Muscle of back (tissue), 11 donors: ENCODE measurements around the gene POU3F3. TPM values are rescaled to one million over a fixed set of nuclear protein-coding genes. Genes with fewer than 3 reads are reported as not detected.

Source experiments
- DNase-seq, 3 donors: peaks; one replicate each; pipeline versions ENCODE4 v3.0.0 to v3.0.0-alpha.2; 2013
- polyA plus RNA-seq, 10 donors: library from polyadenylated mRNA; unstranded; fragments of 120-200 nt; gene quantifications; one replicate each; pipeline ENCODE4 v1.2.1, GENCODE V29; 2013; ENCODE audit not compliant: insufficient read length in 10 of 10

The POU3F3 gene
- polyA plus RNA-seq, 10 donors = 0.08 to 2.9 (median 0.29) TPM; not detected in 1

DNA sequence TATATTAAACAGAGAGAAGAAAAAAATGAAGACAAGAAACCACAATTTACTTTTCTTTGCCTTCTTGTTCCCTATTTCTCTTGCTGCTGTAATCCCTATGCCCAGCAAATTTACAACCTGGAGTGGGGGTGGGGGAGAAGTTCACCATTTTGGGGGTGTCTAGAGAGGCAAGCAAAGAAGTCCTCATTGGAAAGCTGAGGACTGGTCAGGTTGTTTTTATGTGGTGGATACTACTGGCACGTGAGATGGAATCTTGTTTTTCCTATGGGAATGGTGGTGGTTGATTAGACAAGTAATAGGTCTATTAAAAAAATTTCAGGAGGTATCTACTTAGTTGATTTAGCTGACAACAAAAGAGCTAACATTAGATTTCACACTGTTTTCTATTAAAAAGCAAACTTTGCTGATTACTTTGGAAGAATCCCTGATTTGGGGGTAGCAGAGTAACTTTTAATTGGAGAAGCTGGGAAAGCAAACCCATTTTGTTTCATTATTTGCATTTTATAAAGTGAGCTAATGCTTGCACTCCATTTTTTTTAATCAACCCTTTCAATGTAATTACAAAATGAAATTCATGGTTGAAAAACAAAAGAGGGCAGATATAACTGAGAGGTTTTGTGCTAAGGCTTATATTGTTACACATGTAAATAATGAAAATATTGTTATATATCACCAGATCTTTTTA lies 6.0 kb downstream of the POU3F3 start:
- DNase-seq = no peak

DNA sequence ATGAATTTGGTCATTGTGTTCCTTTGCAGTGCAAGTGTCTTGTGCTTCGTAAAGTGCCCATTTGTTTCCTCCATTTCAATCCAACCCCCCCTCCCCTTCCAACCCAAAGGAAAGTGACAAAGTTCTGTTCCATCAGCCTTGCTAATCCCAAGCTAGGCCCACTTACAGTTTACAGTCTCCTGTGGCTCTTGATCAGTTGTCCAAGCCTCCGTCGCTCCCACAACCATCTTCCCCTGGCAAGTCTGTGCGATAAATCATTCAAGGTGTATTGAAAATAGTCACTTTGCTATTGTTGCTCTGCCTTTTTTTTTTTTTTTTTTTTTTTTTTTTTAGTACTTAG lies 6.5 kb downstream of the POU3F3 start:
- DNase-seq = peak in 1 of 3 donors; percentile 44

DNA sequence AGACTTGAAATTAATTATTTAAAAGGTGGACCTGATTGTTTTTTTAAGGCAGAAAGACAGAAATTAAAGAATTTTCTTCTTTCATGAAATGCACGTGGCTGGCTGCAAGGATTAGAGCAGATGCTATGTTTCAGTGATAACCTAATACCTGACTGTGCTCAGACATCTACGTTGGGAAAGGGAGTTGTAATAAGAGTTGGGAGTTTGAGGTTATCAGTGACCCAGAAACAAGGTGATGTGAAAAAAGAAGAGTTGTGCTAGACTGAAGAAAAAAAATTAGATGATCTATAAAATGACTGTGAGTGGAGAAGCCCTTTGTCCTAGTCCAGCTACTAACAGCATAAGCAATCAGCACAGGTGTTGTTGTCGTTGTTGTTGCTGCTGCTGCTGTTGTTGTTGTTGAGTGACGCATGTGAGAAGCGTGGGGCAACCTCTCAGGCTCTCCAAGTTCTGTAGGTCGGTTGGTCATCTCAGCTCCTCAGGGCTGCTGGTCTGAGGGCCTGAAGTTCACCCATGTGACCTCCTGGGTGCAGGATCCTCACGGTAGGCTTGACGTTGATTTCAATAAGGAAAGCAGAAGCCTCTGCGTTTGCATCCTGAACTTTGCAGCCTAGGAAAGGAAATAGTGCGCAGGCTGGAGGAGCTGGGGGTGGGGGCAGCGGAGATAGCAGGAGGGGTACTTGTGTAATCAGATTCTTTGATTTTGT lies 7.6 kb downstream of the POU3F3 start:
- DNase-seq = peak in 1 of 3 donors; percentile 38

DNA sequence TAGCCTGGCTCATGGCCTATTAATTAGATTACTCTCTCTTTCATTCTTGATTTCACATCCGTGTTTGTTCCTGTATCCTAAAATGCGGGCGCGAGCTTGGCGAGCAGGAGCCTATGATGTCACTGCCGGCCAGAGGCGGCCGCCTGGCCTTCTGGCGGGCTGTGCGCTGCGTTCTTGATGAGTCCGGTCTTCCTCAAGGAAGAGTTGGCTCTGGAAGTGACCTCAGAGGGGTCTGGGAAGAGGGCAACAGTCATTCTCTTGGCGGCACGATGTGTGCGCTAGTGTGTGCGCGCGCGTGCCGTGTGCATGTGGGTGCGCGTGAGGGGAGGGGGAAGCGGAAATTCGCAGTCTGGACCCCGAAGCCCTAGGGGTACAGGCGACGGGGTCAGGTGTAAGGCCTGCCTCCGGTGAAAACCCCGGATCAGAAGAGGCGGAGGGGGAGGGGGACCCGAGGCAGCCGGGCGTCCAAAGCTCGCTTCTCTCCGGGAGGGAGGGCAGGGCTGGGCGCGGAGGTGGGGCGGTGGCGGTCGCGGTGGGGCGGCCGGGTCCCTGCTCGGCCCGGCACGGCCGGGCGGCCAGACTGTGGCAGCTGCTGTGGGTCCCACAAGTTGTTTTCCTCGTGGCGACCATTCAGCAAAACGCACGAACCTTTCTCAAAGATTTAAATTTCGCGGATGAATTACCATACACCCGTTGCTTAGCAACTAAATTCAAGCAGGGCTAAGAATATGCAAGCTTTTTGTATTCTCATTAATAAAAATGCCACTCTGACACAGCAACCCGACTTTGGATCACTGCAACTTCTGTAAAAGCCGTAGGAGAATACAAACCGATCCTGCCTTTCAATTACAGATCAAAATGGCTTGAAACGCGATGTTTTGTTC lies 8.4 kb downstream of the POU3F3 start:
- DNase-seq = peak in 1 of 3 donors; percentile 69

DNA sequence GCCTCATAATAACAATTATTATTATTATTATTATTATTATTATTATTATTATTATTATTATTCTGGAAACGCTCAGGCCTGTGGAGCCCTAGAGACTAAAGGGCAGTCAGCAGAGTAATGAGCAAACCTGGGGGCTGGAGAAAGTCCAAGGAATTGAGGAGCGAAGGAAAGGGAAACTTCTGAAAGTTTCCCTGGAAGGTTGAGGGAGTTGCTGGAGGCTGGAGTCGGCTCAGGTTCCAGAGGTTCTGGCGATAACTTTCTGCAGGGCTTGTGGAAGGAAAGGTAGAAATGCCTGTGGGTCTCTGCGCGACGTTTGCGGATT lies 9.2 kb downstream of the POU3F3 start:
- DNase-seq = peak in 1 of 3 donors; percentile 14

DNA sequence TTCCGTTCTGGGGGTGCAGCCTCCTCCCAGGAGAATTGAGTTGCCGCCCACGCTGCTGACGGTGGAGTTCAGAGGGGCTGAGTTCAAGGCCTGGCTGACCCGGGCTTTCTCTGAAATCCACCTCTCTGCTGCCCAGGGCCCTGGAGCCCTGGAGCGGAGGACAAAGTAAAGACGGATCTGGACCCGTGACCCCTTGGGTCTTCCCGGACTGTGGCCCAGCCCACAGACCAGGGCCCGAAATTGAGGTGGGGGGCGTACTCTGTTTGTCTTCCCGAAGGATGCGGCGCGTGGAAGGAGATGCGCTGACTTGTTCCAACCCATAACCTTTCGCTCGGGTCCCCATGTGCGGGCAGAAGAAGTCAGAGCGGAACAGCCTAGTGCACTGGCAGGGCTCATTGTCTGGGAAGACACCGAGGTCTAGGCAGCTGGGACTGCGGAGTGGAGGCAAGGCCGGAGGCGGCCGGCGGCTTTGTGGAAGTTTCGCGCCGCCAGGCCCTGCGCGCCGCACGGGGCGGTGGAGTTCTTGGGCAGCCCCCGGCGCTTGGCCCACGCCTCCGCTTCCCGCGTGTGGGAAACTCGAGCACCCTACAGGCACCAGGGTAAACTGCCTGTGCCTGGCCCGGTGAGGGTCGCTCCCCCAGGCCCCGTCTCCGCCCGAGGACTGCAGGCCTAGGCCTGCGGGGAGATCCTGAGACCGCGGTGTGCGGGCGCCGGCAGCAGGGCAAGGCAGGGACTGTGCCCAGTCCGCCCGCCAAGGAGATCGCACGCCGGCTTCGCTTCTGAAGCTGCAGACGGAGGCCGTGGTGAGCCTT lies 9.8 kb downstream of the POU3F3 start:
- DNase-seq = peak in 1 of 3 donors; percentile 33

DNA sequence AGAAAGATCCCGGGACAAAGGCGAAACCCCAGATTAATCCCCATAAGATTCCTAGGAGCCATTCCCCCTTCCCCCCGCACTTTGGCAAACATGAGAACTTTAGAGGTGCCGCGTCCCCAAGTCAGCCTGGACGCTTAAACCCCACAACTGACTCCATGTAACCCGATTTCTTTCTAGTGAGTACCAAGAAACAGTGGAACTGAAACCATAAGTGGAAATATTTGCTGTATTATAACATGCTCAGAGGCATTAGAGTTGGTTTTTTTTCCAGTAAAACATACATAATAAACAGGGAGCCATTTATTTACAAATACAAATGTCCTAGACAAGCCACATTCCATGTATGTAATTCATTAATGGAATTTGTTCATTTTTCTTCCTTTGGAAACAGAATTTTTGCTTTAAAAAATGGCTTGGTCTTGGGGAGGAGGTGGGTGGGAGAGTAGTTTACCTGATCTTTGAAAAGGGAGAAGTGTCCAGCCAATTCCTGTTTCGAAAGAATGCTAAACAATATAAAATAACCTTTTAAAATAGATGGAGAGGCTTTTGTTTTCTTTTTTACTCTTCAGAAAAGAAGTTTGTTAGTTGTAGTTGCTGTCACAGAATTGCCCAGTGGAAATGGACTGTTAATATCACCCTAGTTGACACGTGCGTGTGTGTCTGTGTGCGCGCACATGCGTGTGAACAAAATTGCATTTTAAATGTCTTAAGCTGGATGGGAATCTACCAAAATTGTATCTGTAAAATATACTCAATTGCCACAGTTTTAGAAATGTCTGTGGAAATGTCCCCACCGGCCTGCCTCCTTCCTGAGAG lies 10.6 kb downstream of the POU3F3 start:
- DNase-seq = no peak

DNA sequence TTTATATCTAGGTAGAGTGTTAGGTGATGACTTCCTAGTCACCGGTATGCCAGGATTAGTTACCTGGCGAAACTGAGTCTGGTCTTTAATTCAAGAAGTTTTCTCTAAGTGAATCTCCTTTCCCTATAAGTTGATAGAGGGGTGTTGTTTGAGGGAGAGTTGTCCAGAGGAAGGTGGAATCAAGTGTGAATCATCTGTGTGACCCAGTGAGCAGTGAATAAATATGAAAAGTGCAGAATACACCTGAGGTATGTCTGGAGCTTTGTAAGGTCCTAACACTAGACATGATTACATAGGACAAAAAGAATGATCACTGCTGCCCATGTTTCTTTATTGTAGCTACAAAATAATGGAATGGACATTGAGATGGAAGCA lies 11.2 kb downstream of the POU3F3 start:
- DNase-seq = no peak

DNA sequence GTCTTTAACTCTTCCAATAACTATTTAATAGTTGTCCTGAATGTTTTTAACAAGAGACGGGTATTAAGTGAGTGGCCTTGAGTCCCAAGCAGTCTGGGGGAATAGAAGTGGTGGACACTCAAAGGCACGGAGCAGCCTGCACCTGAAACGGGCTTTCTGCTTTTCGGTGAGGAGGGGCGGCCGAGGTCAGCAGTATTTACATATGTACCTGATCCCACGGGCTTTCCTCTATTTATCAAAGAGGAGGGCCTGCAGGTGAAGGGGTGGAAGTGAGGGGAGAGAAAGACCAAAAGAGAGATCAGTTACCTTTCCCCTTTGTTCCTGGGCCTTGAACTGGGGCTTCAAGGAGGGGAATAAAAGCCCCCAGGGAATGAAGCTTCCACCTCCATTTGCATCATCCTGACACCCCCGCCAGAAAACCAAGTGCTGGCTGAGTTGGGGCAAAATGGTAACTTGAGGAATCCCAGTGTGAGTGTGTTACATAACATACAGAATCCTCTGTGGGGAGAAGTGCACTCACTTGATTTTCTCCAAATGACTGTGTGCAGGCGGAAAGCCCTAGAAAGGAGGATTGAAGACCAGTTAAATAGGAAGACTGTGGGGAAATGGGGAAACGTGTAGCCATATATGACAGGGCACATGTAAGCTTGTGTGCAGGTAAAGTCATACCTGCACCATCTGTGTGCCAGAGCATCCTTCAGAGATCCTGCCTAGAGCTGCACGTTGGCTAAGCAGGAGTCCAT lies 12.4 kb downstream of the POU3F3 start:
- no peak for DNase-seq

DNA sequence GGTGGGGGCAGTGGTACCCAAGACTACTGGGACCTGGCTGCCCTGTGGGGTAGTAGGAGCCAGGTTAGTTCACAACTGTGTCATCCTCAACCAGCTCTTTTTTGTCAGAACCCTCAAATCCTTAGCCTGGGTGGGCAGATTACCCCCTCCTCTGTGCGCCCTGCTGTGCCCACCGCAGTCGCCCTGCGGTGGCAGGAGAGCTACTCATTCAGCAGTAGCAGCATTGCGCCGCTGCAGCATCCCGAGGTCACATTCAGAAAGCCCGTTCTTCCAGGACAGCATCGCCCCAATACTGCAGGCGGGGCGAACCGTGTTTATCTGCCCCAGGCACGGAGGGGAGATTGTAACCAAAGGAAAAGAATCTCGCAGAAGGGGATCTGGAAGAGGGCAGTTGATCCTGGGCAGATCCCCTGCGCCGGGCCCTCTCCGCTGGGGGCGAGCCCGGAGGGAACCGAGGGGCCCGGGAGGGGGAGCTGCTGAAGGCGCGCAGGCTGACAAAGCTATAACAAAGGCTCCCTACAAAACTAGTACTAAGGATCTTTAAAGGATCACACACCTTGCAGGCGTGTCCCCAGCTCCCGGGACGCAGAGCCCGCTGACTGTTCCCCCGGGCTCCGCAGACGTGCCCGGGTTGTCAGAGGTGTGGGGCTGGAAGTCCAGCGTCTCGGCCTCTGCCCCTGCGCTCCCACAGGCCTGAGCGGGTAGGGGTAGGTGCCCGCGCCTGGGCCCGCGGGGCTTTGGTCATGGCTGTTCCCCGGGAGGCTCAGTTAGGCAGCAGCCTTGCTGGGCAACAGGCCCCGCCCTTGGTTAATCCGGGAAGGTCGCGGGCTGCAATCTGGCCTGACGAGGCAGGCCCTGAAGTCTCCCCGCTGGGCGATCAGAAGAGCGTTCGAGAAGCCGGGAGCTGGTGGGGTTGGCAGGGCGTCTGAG lies 13.2 kb downstream of the POU3F3 start:
- DNase-seq = no peak

DNA sequence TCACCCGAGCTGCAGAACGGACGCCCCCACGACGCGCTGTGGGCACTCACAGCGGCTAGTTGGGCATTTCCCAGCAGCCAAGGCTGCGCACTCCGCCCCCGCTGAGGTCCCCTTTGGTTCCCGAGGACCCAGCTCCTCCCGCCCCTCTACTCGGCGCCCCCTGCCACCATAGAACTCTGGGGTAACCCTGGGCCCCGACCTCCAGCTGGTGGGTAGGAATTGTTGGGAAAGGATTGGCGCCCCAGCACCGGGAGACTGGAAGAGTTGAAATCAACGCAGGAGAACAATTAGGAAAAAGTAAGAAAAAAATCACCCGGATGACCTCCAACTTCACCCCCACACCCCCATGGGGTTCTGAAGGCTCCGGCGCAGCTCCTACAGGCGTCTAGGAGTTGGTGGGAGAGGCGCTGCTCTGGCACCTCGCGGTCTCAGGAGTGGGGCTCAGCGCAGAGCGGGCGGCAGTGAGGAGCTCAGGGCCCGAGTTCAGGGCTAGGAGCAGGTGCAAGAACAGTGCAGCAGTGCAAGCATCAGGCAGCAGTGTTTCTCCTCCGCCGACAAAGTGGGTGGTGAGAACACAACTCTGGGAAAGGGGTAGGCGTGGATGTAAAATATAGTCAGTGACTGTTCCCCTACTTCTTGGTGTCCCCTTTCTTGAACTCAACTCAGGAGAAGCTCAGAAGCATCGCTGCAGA lies 14.0 kb downstream of the POU3F3 start:
- no peak for DNase-seq

DNA sequence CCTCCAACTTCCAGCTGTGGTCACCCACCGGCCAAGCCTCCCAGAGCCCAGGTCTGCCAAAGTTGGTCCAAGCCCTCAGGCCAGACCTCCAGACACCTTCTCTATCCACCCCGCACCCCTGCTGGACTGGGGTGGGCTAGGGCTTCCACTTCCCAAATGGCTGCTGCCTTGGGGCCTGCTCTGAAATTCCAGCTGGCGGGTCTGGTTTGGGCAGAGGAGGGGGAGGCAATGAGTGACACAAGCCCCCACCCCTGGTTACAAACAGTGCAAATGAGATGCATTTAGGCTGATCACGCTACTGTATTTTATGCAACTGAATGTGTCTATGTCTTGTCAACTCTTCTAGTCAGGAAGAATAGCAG lies 14.6 kb downstream of the POU3F3 start:
- no peak for DNase-seq

DNA sequence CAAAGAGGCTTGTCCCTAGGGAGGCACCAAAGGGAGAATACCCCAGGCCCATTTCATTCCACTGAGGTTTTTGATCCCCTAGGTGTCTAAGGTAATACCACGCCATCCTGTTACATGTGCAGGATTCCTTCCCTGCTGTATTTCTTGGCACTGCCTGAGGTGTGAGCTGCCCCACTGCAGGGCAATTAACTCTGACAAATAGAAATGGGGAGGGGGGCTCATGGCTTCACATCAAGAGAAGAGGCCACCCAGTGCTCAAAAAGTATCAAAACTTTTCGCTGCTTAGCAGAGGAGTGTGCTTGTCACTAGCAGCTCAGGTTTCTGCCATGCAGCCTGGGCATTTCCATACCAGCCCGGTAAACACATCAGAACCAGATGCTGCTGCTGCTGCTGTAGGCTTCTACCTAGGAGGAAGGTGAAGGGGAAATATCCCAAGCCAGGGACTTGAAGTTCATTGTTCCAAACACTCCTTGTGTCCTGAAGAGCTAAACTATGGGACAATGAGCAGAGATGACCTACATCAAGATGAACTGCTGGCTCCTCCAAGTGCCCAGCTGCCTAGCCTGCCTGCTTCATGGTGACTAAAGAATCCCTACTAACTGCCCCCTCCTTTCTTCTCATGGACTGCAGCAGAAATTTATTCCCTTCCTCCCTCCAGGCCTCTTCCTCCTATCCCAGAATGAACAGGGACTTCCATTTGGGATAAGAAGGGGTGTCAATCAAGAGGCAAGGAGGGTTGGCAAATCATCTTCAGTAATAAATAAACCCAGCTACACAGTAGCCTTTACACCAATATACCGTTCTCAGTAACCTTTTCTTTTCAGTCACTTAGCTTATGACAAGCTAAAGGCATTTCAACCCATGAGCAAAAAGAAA lies 16.4 kb downstream of the POU3F3 start:
- no peak for DNase-seq

DNA sequence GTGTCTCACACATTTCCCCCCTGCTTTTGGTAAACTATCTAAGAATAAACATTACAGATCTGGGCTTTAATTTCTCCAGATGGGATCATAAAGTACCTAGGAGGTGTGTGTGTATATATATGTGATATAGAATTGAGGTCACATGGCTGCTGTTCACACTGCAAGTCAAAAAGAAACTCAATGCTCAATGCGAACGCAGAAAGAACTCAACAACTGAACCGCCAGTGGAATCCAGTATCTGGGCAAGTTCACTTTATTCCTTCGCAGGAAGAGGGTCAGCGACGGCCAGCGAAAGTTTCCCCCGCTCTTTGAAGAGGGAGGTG lies 17.7 kb downstream of the POU3F3 start:
- DNase-seq = no peak

DNA sequence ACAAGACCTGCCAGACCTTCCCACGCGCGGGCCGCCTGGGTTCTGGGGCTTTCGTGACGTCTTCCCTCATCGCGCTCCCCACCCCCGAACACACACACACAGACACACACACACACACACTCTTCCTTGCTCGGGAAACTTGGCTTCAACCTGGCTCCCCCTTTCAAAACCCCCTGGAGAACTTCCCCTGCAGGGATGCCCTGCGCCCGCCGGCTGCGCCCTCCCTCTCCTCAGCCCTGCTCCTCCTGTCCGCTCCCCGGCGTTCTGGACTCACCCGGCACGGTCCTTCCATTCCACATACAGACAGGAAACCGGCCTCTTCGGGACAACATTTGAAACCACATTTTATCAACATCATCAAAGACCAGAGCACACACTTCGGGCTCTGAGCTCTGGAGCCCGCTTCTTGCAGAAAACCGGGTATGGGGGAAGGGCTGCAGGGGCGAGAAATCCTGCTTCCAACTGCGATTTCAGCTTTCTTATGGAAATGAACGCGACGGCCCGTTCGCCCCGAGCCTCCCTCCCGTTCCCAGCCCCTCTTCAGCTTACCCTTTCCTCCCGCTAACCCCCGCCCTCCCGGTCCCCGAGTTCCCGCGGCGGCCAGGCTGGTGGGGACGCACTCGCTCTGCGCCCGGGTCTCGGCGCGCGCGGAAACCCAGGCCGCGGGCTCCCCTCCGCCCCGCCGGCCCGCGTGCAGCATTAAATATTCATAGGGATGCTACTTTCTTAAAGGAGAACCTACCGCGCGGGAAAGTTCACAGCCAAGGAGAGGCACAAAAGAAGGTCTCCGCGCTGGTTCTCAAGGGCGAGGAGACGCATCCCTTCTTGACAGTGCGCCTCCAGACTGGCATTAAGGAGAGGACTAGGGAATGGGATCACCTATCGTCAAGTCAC lies 18.3 kb downstream of the POU3F3 start:
- DNase-seq = no peak

DNA sequence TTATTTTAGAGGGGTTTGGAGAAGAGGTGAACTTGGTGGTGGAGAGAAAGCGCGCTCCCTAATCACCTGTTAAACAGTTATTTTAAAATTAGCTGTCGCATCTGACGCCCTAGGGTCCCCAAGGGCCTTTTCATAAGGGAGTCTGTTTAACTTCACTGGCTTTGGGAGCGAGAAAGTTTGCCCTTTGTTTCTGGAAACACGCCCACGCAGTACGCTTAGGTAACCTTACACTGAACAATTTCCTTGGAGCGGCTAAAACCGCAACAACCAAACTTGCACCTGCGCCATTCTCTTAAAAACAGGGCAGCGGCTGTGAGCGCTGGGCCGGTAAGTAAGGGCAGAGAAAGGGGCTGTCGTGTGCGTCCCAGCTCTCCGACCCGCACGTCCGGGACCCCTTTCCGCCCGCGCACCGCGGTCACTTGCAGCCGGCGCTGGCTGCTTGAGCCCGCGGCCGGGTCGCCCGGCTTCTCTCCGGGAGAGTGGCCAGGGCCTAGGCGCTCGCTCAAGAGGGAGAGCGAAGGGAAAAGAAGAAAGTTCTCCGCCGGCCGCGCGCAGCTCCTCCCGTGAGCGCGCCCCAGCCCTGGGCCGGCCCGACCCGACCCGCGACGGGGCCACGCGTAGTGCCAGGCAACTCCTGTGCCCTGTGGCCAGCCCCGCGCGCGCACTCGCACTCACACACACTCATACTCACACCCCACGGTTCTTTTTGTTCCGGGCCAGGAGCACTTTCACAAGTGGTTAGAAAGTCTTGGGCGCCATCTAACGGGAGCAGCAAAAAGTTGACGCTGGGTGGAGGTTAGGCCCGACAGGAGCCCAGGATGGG lies 19.2 kb downstream of the POU3F3 start:
- peak; percentile 61 to 89 (median 66) for DNase-seq
